ENCODE measurements around the gene VSTM2B. TPM values are rescaled to one million over a fixed set of nuclear protein-coding genes. Genes with fewer than 3 reads are reported as not detected.

Gene VSTM2B
- total RNA-seq, 1 donor from 2014 or later, result not detected

DNA sequence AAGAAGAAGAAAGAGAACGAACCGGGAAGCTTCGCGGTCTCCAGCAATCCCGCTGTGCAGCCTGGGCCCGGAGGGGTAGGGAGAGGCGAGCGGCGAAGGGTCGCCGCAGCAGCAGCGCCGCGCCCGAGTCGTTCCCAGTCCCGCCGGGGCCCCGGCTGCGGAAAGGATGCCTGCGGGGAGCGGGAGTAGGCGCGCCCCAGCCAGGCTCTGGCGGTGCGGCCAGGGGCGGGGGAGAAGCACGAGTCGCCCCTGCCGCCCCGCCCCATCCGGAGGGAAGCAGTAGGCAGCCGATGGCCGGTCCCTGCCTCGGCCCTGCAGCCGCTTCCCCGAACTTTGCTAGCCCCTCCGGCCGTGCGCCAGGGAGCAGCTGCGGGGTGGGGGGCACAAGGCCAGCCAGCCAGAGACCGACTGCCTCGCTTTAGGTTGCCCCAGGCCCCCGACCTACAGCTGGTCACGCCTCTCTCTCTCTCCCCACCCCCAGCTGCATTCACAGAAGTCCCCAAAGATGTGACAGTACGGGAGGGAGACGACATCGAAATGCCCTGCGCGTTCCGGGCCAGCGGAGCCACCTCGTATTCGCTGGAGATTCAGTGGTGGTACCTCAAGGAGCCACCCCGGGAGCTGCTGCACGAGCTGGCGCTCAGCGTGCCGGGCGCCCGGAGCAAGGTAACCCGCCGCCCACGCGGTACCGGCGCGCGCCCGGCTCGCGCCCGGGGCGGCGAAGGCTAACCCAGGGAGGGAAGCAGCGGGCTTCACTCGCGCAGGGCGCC is 1.1 kb downstream of the VSTM2B start:
- peak overlapping the region; percentile 49 for H3K4me3 Mint-ChIP-seq

DNA sequence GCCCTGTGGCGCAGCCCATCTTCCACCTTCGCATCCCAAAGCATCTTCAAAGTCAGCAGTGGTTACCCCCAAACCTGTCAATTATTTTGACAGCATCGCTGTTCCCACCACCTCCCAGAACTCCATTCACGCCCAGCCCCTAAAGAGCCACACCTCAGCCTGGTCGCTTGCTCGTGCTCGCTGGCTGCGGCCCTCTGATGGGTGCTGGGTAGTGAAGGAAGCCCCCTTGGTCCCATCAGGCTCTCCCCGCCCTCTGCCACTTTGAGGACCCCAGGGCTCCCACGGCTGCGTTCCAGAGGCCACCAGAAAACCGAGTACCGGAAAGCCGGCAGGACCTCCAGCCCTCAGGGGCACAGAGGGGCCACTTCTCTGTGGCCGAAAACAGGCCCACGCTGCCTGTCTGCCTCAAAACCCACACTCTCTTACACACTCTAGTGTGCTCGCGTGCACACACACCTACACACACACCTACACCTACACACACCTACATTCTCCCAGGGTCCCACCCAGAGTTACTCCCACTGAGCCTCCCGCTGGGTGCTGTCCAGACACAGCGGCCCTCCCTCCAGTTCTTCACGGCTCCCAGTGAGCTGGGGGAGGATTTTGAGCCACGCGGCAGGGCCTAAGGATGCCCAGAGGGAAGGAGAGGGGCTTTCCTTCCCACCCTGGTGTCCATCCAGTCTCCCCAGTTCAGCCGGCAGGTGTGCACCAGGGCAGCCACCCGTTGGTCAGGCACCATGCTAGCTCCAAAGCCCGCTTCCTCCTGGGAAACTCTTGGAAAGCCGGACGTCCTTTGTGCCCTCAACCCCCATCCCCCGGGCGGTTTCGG is 1.9 kb downstream of the VSTM2B start:
- peak overlapping the region; percentile 77 for H3K27ac Mint-ChIP-seq
- no peak for DNase-seq
- peaks cover 73% of the 10 kb centered on the region for H3K27me3 Mint-ChIP-seq
- peak overlapping the region; percentile 72 for H3K4me3 Mint-ChIP-seq
- H3K9me3 Mint-ChIP-seq, result no peaks in the 10 kb centered on the region
- intact Hi-C loops (cut with micrococcal nuclease), result loop anchor here (2.0 to 10.0 kb wide), 4 partner anchors 53 to 800 kb away; no protein-coding TSS in a partner anchor
- H3K4me1 Mint-ChIP-seq, result peaks cover 20% of the 10 kb centered on the region
- H3K36me3 Mint-ChIP-seq (ENCODE audit: low read depth), result peaks cover 5% of the 10 kb centered on the region

More for the DNA sequence above, 1.1 kb downstream of the VSTM2B start:
- Mint-ChIP-seq H3K36me3 (ENCODE audit: low read depth) (peaks cover 5% of the 10 kb centered on the region), H3K4me1 (peaks cover 20% of the 10 kb centered on the region), H3K27ac (no peak overlapping the region), H3K9me3 (no peaks in the 10 kb centered on the region), H3K27me3 (peaks cover 66% of the 10 kb centered on the region)
- intact Hi-C loops (cut with micrococcal nuclease), result loop anchor here (5.0 to 10.0 kb wide), 3 partner anchors 52 to 800 kb away; no protein-coding TSS in a partner anchor
- DNase-seq, result peak; percentile 69

DNA sequence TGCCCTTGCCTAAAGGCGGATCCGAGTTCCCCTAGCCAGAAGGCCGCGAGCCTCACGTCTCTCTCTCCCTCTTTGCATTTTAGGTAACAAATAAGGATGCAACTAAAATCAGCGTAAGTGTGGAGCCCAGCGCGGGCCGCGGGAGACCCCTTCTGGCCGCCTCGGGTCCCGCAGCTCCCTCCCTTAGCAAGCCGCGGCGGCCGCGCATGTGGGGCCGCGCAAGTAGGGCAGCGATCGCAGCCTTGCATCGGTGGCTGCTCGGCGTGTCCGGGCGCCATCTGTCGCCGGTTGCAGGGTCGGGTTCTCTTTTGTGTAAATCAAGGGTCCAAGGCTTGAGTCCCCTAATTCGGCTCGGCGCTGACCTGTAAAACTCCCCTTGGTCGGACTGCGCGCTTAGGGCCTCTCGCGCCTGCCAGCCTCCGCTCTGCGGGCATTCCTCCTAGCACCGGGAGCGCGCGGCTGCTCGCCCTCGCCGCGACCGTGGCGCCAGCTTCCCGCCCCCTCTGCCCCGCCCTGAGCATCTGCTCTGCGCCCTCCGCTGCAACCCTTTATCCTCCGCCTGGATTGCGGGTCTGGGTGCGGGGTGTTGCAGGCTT is 2.7 kb downstream of the VSTM2B start:
- H3K27ac Mint-ChIP-seq, result peak overlapping the region; percentile 77
- peaks cover 67% of the 10 kb centered on the region for H3K27me3 Mint-ChIP-seq
- peak; percentile 89 for DNase-seq
- peaks cover 20% of the 10 kb centered on the region for H3K4me1 Mint-ChIP-seq
- intact Hi-C loops (cut with micrococcal nuclease), result loop anchor here (2.0 to 10.0 kb wide), 4 partner anchors 54 to 801 kb away; no protein-coding TSS in a partner anchor
- peak overlapping the region; percentile 72 for H3K4me3 Mint-ChIP-seq
- H3K36me3 Mint-ChIP-seq (ENCODE audit: low read depth), result peaks cover 5% of the 10 kb centered on the region
- no peaks in the 10 kb centered on the region for H3K9me3 Mint-ChIP-seq

DNA sequence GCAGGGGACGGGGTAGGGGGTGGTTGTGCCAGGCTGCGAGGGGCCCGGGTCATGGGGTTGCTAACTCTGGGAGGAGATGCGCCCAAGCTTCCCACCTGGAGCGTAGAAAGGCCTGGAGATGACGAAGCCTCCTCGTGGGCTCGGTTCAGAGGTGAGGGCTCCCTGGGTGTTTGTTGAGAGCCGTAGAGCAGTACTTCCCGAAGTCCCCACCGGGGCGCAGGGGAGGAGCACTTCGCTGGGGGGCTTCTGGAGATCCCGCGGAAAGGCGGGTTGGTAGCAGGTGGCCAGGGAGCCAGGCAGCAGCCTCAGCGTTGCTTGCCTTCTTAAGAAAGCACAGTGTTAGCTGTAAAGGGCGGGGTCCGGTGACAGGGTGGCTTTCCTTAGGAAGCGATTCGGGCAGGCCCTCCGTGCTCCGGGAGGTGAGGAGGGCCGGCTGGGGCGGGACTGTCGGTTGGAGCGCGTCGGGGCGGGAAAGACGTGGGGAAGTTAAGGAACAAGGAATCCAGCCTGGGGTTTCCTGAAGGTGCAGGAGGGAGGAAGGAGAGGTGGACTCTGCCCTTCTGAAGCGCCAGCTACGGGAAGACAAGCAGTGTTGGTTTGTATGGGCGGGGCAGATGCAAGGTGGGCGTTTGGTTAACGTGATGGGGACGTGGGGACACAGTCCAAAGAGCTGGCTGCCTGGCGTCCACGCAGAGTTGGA is 3.3 kb downstream of the VSTM2B start:
- intact Hi-C loops (cut with micrococcal nuclease), result loop anchor here (2.0 to 10.0 kb wide), 4 partner anchors 54 to 802 kb away; no protein-coding TSS in a partner anchor
- peak; percentile 63 for DNase-seq

DNA sequence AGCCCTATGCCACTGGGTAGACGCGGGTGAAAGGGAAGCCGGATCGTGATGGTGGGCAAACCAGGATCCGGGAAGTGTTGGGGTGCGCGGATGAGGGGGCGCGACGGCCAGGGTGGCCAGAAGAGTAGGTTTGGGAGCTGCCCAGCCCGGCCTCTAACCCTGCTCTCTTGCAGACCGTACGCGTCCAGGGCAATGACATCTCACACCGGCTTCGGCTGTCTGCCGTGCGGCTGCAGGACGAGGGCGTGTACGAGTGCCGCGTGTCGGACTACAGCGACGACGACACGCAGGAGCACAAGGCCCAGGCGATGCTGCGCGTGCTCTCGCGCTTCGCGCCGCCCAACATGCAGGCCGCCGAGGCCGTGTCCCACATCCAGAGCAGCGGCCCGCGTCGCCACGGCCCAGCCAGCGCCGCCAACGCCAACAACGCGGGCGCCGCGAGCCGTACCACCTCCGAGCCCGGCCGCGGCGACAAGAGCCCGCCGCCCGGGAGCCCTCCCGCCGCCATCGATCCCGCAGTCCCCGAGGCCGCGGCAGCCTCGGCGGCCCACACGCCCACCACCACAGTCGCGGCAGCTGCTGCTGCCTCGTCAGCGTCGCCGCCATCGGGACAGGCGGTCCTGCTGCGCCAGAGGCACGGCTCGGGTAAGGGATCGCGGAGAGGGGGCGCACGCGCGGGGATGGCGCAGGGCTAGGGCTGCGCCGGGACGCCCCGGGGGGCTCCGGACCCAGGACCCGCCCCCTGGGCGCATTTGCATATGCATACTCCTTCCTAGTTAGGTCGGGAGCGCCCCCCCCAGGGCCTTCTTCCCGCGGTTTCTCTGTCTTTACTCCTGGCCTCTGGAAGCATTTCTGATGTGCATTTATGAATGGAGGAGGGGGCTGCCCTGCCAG is 4.1 kb downstream of the VSTM2B start:
- Mint-ChIP-seq H3K36me3 (ENCODE audit: low read depth) (peaks cover 5% of the 10 kb centered on the region), H3K27ac (peak overlapping the region; percentile 60), H3K4me1 (peaks cover 20% of the 10 kb centered on the region), H3K27me3 (peaks cover 60% of the 10 kb centered on the region), H3K9me3 (no peaks in the 10 kb centered on the region), H3K4me3 (peak overlapping the region; percentile 72)
- intact Hi-C loops (cut with micrococcal nuclease), result loop anchor here (2.0 to 10.0 kb wide), 4 partner anchors 55 to 803 kb away; no protein-coding TSS in a partner anchor
- DNase-seq, result no peak

More for the DNA sequence above, 3.3 kb downstream of the VSTM2B start:
- Mint-ChIP-seq H3K4me1 (peaks cover 20% of the 10 kb centered on the region), H3K4me3 (peak overlapping the region; percentile 72), H3K36me3 (ENCODE audit: low read depth) (peaks cover 5% of the 10 kb centered on the region), H3K9me3 (no peaks in the 10 kb centered on the region), H3K27me3 (peaks cover 67% of the 10 kb centered on the region), H3K27ac (peak overlapping the region; percentile 60)

DNA sequence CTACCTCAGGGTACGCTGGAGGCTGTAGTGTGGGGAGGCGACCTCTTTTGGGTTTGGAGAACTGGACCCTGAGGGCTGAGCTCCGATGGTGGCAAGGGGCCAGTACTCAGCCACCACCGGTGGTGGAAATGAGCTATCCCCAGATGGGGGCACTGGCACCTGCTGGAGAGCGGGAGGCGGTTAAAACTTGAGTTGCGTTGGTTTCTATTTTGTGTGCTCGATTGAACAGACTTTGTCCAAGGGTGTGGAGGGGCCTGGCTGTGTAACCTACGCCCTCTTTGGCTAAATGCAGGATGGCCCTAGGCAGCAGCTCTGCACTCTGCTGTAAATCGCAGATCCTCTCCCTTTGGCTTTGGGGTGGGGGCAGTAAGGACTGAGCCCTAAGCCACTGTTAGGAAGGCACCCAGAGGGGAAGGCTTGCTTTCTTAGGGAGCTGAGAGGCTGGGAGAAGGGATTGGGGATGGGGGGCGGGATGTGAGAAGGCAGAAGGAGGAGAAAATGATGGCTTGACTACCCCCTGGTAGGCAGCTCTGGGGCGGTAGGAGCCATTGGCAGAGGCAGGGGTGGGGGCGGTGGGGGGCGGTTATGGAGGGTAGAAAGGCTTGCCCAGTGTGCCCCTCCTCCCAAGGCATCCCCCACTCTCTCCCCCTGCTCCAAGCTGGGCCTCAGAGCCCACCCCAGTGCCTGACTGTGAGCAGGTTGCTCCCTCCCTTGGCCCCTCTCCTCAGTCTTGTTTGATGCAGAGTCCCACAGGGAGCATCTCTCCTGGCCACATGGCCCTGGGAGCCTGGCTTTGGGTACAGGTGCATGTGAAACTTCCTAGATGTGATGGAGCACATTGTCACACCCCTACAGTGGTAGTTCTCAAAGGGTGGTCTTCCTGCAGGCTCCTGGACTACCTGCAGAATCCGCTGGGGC is 5.0 kb downstream of the VSTM2B start:
- DNase-seq, result no peak
- intact Hi-C loops (cut with micrococcal nuclease), result no loop called here
- Mint-ChIP-seq H3K27me3 (peaks cover 58% of the 10 kb centered on the region), H3K27ac (no peak overlapping the region), H3K36me3 (ENCODE audit: low read depth) (peaks cover 5% of the 10 kb centered on the region), H3K9me3 (no peaks in the 10 kb centered on the region), H3K4me1 (peaks cover 20% of the 10 kb centered on the region), H3K4me3 (no peak overlapping the region)

DNA sequence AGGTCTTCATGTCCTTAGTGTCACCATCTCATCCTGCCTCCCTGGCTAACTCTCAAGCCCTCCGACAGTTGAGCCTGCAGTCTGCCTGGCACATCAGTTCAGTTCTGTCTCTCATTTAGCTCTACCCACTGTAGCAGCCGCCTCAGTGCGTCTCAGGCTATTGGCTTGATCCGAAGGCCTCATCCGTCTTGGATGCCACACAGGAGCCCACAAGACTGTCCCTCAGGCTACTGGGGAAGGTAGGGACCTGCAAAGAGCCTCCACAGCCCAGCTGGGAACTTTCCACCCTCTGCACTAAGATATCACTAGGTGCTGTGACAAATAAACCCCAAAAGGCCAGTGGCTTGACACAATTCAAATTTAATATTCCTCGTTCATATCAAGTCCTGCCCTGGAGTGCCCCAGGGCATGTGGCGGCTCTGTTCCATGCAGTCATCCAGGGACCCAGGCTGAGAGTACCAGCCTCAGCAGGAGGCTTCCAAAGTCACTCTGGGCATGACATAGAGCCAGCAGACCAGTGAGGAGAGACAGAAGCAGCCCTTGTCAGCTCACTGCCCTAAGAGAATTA is 5.7 kb downstream of the VSTM2B start:
- H3K27me3 Mint-ChIP-seq, result peaks cover 58% of the 10 kb centered on the region
- no peak overlapping the region for H3K27ac Mint-ChIP-seq
- no peaks in the 10 kb centered on the region for H3K9me3 Mint-ChIP-seq
- H3K36me3 Mint-ChIP-seq (ENCODE audit: low read depth), result peaks cover 5% of the 10 kb centered on the region
- H3K4me1 Mint-ChIP-seq, result peaks cover 18% of the 10 kb centered on the region
- intact Hi-C loops (cut with micrococcal nuclease), result no loop called here
- H3K4me3 Mint-ChIP-seq, result no peak overlapping the region
- no peak for DNase-seq

DNA sequence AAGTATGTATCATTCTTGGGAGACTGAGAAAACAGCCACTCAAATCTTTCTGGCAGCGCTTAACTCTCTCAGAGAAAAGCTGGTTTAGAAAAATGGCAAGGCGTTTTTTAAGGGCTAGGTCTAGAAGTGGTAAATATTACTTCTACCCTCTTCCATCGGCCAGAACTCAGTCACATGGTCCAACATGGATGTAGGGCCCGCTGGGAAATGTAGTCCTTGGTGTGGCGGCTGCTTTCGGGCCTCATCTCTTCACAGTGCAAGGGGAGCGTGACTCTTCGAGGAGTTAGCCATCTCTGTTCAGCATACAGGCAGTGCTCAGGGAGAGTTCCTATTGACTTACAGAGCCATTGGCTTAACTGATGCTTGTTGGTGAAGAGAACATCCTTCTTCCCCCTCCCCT is 6.3 kb downstream of the VSTM2B start:
- Mint-ChIP-seq H3K36me3 (ENCODE audit: low read depth) (peaks cover 5% of the 10 kb centered on the region), H3K9me3 (no peaks in the 10 kb centered on the region), H3K4me3 (no peak overlapping the region), H3K27ac (no peak overlapping the region), H3K27me3 (peaks cover 58% of the 10 kb centered on the region), H3K4me1 (peaks cover 18% of the 10 kb centered on the region)
- intact Hi-C loops (cut with micrococcal nuclease), result no loop called here
- DNase-seq, result no peak

DNA sequence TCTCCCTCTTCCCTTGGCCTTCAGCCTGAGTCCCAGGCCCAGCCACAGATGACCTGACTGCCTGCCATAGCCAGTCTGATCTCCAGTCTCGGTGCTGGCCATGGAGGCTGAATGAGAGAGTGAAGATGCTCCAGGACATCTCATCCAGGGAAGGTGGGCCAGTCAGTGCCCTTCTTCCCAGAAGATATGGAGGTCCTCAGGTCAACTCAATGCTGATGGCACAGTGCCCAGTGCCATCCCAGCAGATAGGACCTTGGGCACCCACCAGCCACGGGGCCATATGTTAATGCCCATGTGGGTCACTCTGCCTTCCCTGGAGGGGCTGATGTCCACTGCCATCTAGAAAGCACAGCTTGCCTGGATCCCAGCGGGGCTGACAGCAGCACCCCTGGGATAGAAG is 7.2 kb downstream of the VSTM2B start:
- H3K27ac Mint-ChIP-seq, result no peak overlapping the region
- peaks cover 51% of the 10 kb centered on the region for H3K27me3 Mint-ChIP-seq
- no peak for DNase-seq
- peaks cover 14% of the 10 kb centered on the region for H3K4me1 Mint-ChIP-seq
- H3K9me3 Mint-ChIP-seq, result no peaks in the 10 kb centered on the region
- no peak overlapping the region for H3K4me3 Mint-ChIP-seq
- intact Hi-C loops (cut with micrococcal nuclease), result no loop called here
- H3K36me3 Mint-ChIP-seq (ENCODE audit: low read depth), result peaks cover 5% of the 10 kb centered on the region

DNA sequence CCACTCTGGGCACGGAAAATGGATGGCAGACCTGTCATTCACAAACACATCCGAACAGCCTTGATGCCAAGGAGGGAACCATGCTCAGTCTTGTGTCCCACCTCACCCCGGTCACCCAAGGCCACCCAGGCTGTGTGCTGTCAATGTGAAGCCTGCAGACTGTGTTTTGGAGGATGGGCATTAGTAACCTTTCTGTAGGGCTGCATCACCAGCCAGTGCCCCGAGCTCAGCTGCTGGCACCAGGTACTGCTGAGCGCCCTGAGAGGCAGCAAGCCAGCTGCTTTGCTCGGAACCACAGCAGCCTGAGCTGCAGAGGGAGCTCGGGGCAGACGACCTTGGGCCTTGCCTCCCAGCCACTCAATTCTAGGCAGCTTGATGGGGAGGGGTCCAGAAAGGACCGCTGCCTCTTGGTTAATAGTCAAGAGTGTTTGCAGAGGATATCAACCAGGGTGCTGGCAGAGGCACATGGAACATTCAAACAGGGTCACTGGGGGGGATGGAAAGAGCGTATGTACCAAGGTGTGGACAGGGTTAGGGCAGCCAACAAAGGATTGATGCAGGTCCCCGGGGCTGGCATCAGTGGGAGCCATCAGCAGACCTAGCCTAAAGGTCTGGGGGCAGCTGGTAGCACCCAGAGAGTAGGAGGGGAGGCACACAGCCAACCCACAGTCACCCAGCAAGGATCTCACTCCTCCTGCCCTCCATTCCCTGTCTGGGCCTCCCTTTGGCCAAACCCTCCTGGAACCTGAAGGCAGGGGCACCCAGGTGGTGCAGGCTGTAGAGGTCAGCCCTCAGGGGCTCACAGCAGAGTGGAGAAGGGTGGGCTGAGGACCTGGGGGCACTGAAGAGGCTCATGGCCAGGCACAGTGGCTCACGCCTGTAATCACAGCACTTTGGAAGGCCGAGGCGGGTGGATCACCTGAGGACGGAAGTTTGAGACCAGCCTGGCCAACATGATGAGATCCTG is 8.1 kb downstream of the VSTM2B start:
- no peak for DNase-seq
- no peak overlapping the region for H3K4me3 Mint-ChIP-seq
- H3K9me3 Mint-ChIP-seq, result no peaks in the 10 kb centered on the region
- peaks cover 2% of the 10 kb centered on the region for H3K36me3 Mint-ChIP-seq (ENCODE audit: low read depth)
- H3K27ac Mint-ChIP-seq, result no peak overlapping the region
- H3K27me3 Mint-ChIP-seq, result peaks cover 44% of the 10 kb centered on the region
- peaks cover 9% of the 10 kb centered on the region for H3K4me1 Mint-ChIP-seq
- intact Hi-C loops (cut with micrococcal nuclease), result no loop called here

Measured in activated CD4-positive, alpha-beta T cell treated with anti-CD3 and anti-CD28 coated beads, Interleukin-2, amount 10 ng/mL, durations not matched to agents 24 days and 14 days (primary cell).